GM12865 (cell line): Measurements from ENCODE around the gene BRIX1.

Source experiments
- DNase-seq: peaks from one replicate; pipeline ENCODE4 v3.0.0; 2010; ENCODE audit warnings: low read depth
- H3K4me3 ChIP-seq: 2 replicates; pipeline ENCODE4 v1.5.1; 2011; ENCODE audit warnings: mild to moderate bottlenecking, low read depth, low read length, control low read depth
- CTCF ChIP-seq: IDR thresholded peaks from 2 replicates; pipeline ENCODE4 v1.5.1; 2011; ENCODE audit warnings: low read length, control low read depth, low read depth, inconsistent platforms; ENCODE audit not compliant: insufficient read depth; ENCODE audit errors: missing control alignments

The BRIX1 gene

GRCh38 chr5:34929720-34930461, 14.4 kb downstream of the BRIX1 start:
- no peak for TF ChIP-seq CTCF

GRCh38 chr5:34930462-34930844, 14.9 kb downstream of the BRIX1 start:
- no peak for DNase-seq
- no peak for TF ChIP-seq CTCF
- peak overlapping the region; percentile 88 for H3K4me3 ChIP-seq

More at GRCh38 chr5:34929720-34930461, 14.4 kb downstream of the BRIX1 start:
- peak overlapping the region; percentile 88 for H3K4me3 ChIP-seq
- DNase-seq = peak; percentile 94

GRCh38 chr5:34930870-34931269, 15.4 kb downstream of the BRIX1 start:
- TF ChIP-seq CTCF = no peak
- peak overlapping the region; percentile 88 for H3K4me3 ChIP-seq
- DNase-seq = no peak

GRCh38 chr5:34932947-34933346, 17.4 kb downstream of the BRIX1 start:
- no peak for DNase-seq
- no peak overlapping the region for H3K4me3 ChIP-seq
- no peak for TF ChIP-seq CTCF

GRCh38 chr5:34941936-34942335, 26.4 kb downstream of the BRIX1 start:
- no peak for DNase-seq
- no peak for TF ChIP-seq CTCF
- H3K4me3 ChIP-seq = no peak overlapping the region

GRCh38 chr5:34944044-34944443, 28.5 kb downstream of the BRIX1 start:
- no peak for DNase-seq
- no peak for TF ChIP-seq CTCF
- H3K4me3 ChIP-seq = no peak overlapping the region
